ENCODE results near the gene PHPT1.
"Not testable (repeated sequence)": the region's sequence is repeated elsewhere in the genome, so short reads cannot be mapped to it uniquely, and the experiment has no call there.

The PHPT1 gene

DNA sequence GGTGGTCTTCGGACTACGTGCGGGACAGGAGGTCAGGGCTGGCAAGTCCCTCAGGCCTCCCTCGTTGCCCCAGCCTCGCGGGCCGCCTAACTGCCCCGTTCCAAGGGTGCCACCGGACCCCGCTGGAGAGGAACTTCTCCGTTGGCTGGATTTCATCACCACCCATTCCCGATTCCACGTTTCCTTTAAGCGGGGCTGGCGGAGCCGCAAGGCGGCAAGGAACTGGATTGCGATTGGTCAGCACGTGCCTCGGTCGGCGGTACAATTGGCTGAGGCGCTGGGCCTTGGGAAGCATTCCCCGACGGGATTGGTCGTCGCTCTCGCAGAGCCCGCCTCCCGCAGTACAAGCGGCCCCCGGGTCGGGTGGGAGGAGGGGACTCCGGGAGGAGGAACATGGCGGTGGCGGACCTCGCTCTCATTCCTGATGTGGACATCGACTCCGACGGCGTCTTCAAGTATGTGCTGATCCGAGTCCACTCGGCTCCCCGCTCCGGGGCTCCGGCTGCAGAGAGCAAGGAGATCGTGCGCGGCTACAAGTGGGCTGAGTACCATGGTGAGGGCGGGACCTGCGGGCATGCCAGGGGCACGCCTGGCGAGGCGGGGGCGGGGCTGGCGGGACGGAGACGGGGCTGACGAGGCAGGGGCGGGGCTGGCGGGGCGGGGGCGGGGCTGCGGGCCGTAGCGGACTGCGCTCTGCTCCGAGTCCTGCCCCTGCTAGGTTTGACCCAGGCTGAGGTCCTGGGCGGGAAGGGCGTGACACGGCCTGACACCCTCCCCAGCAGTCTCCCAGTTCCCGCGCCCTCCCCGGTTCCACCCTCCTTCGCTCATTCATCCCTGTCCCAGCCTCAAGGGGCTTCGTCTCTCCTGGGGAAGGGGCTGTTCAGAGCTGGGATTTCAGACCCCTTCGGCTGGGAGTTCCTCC, at the start of gene PHPT1:
PHPT1 (plus strand) TSS at position 372 of the 922 bp plus-strand sequence; CDS start at position 394, 22 bp downstream.
- DNase-seq = peak; percentile 99

- peak; percentile 89 for DNase-seq
These were observed 49.2 kb upstream of the PHPT1 start for GRCh38 chr9:136799854-136800657.

DNA sequence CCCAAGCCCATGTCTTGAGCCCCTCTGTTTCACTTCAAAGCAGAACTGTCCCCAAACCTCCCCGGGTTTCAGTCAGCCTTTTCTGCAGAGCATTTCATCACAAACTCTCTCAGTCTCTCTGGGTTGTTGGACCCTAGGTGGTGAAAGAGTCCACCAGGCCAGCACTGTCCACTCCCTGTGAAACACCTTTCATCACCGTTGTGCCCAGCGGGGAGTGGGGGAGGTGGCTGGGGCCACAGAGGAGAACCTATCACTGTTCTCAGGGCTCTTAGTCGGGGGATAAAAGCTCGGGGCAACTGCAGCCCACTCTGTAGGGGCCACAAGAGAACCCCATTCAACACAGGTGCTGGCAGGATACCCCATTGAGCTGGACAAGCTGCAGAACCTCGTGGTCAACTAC, 46.9 kb upstream of the PHPT1 start:
- no peak for DNase-seq

- not testable (repeated sequence) for DNase-seq
These were observed 46.1 kb upstream of the PHPT1 start for GRCh38 chr9:136803009-136803550.

DNA sequence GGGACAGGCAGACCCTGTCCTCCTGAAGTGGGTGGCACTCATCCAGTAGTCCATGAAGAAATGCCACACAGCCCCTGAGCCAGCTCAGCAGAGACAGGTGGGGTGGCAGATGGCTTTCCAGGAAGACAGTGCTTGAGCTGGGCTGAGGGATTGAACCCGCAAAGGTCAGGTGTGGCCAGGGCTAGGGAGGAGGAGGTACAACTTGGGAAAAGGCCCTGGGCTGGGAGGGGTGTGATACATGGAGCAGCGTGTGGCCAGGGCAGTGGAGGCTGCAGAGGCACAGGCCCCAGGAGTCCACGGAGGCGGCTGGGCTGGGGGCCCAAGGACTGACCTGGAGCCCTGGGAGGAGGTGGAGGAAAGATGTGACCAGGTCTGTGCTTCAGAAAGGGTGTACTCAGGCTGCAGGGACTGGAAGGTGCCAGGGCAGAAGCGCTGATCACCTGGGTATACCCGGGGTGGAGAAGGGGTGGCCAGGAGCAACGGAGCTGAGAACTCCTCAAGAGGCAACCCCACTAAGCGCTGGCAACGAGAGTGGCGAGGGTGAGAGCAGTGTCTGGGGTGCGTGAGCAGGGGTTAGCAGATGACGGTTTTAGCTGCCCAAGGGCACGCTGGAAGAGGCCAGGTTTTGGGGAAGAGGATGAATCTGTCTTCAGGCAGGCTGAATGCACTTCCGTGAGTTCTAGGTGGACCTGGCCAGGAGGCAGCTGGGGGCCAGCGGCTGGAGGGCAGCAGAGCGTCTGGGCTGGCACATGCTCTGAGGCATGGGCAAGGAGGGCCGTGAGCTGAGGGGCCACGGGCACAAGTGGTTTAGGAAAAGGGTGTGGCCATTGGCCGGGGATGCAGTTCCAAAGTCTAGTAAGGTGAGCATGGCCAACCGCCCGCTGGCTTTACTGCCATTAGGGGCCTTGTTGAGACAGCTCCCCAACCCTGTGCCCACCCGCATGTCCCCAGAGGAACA, 45.4 kb upstream of the PHPT1 start:
- DNase-seq = no peak

GRCh38 chr9:136804509-136805206, 44.6 kb upstream of the PHPT1 start:
- DNase-seq = no peak

DNA sequence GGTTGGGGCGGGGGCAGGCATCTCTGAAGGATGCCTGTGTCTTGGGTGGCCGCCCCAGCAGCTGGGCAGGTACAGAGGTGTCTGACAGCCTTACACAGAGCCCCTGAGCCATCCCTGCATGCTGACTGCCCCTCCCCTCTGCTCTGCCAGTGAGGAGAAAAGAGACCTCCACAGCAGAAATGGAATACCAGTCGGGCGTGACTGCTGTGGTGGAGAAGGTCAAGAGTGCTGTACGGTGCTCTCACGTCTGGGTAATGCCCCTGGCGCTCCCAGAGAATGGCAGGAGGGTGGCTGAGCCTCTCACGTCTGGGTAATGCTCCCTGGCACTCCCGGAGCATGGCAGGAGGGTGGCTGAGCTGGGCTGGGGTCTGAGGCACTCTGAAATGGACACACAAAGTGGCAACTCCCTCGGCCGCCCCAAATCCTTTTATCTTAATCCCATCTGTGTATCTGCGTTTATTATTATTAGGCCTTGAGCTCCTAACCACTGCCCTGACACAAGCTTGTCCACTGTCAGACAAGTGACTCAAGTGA, 43.9 kb upstream of the PHPT1 start:
- no peak for DNase-seq

DNA sequence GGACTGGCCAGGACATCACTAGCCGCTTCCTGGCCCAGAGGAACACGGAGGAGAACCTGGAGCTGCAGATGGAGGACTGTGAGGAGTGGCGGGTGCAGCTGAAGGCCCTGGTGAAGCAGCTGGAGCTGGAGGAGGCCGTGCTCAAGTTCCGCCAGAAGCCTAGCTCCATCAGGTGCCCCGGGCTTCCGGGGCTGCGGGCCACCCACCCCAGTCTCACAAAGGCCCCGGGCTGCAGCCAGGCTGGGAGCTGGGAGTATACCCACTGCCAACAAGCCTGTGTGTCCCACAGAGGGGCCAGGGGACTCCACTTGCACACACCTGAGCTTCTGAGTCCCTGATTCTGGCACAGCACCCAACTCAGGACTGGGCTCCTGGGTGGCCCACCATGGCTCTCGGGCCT, 43.1 kb upstream of the PHPT1 start:
- no peak for DNase-seq

DNA sequence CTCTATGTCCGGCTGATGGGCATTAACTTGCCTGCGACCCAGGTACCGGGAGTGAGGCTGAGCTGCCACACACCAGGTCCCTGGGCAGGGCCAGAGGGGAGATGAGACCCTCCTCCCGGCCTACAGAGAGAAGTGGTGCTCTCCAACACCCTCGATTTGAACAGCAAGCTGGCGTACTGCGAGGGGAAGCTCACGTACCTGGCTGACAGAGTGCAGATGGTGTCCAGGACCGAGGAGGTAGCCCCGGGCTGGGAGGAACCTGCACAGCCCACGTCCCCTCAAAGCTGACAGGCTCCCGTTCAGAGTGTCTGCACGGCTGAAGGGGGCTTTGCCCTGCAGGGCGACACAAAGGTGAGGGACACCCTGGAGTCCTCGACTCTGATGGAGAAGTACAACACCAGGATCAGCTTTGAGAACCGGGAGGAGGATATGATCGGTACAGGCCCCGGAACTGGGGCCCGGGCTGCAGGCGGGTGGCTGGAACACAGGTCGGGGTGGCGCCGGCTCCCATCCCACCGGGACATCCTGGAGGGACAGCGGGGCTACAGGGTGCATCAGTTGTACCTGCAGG, 42.5 kb upstream of the PHPT1 start:
- no peak for DNase-seq

GRCh38 chr9:136807281-136808074, 41.7 kb upstream of the PHPT1 start, which contains the start of gene RABL6:
RABL6 (plus strand) TSS chr9:136807948; CDS start chr9:136808197, 249 bp downstream.
- DNase-seq = peak; percentile 87

DNA sequence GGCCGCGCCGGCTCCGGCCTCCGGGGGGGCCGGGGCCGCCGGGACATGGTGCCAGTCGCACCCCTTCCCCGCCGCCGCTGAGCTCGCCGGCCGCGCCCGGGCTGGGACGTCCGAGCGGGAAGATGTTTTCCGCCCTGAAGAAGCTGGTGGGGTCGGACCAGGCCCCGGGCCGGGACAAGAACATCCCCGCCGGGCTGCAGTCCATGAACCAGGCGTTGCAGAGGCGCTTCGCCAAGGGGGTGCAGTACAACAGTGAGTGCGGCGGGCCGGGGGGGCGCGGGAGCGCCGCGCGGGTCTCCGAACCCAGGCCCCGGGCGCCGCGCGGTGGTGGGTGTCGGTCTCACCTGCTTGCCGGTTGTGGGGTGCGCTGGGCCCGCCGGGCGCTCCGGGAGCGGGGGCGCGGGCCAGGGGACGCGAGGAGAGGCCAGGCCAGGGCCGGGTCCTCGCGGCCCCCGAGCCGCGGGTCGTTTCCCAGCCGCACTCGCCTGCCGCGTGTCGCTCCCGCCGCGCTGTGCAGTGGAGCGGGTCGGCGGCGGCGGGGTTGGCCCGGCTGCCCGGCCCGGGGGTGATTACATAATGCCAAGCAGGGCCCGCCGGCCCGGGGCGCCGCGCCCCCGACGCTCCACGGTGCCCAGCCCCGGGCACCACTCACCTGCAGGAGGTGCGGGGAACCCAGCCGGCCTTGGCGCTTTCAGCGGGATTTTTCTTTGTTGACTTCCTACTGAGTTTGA, 41.0 kb upstream of the PHPT1 start:
- DNase-seq = peak; percentile 34

GRCh38 chr9:136808806-136809158, 40.4 kb upstream of the PHPT1 start:
- no peak for DNase-seq

DNA sequence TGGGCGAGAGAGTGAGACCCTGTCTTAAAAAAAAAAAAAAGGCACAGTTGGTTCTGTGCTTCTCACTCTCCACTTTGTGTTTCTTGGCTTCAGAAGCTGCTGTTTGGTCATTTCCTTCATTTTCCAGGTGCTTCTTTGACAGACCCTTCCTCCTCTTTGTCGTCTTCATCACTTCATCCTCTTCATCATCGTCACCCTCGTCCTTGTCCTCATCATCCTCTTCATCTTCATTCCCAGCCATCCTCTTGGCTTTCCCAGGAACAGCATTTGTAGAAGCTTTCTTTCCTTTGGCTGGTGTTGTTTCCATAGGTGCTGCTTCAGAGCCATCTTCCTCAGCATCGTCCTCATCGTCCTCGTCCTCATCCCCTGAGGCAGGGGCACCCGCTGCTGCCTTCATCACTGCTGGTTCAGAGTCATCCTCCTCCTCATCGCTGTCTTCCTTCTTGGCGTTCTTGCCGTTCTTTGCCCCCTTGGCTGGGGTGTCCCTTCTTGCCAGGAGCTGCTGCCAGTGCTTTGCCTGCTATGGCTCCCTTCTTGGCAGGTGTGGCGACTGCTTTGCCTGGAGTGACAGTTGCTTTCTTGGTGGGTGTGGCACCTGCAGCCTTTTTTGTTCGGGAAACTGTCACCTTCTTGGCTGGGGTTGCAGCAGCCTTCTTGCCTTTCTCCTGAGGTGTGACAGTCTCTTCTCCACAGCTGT, 34.3 kb upstream of the PHPT1 start:
- no peak for DNase-seq

- DNase-seq = no peak
These were observed 33.8 kb upstream of the PHPT1 start for GRCh38 chr9:136815422-136815782.

DNA sequence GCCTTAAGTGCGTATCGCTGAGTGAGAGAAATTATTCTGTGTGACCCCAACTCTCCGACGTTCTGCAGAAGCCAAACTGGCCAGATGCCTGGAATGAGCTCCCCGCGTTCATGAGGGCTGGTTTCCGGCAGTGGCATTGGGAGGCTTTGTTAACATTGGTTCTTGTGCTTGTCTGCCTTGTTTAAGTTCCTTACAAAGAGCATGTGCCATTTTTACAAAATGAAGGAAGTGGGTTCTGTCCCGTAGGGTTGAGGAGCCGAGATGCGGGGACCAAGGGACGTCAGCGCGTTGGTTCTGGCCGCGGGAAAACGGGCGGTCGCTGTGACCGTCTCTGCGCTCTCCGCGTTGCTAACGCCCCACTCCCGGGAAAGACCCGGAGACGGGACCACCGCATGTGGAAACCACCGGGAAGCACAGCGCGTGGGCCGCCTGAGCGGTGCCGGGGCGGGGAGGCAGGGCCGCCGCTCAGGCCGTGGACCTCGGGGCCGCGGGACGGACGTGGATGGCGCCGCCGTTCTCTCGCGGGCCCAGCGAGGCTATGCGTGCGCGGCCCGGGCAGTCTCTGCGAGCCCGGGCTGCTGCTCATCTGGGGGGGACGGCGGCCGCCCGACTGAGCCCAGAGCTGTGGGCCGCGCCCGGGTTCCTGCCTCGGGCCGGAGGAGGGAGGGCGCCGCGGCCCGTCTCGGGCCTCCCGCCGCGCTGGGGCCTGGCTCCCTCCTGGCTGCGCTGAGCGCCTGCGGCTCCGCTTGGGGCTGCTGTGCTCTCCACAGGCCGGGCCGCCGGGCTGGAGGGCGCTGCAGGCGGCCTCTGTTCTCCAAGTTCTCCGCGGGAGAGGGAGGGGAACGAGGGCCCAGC, 28.0 kb upstream of the PHPT1 start:
- DNase-seq = no peak

- no peak for DNase-seq
These were observed 27.2 kb upstream of the PHPT1 start for GRCh38 chr9:136821826-136822544.
